Measurements from ENCODE around the gene SERPIND1. TPM values are rescaled to one million over a fixed set of nuclear protein-coding genes. Genes with fewer than 3 reads are reported as not detected.

The SERPIND1 gene, protein sequence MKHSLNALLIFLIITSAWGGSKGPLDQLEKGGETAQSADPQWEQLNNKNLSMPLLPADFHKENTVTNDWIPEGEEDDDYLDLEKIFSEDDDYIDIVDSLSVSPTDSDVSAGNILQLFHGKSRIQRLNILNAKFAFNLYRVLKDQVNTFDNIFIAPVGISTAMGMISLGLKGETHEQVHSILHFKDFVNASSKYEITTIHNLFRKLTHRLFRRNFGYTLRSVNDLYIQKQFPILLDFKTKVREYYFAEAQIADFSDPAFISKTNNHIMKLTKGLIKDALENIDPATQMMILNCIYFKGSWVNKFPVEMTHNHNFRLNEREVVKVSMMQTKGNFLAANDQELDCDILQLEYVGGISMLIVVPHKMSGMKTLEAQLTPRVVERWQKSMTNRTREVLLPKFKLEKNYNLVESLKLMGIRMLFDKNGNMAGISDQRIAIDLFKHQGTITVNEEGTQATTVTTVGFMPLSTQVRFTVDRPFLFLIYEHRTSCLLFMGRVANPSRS
- total RNA-seq (2021; fragmentation: NEBNext Ultra II Directional; extraction: Animal tissue kit (Norgen Biotek cat#: 25700)) (not detected in 2 replicates), polyA plus RNA-seq (2011; rRNA removed) (not detected in 2 replicates), polyA minus RNA-seq (2011; rRNA and poly(A)+ RNA removed) (0.13 TPM in 1 of 2 replicates, not detected in the other)
- polyA plus RNA-seq (2011; cell fraction: cytosol; rRNA removed) = 0.04 TPM
- polyA plus RNA-seq (2011; cell fraction: nucleus; rRNA removed) = not detected
- polyA plus RNA-seq (2012, experiment 1 of 2) = 0.06 to 0.16 TPM in 2 of 4 replicates, not detected in the others
- polyA plus RNA-seq (2012, experiment 2 of 2) = not detected
- 0.02 TPM for polyA plus RNA-seq (2013, experiment 1 of 2)
- not detected for polyA plus RNA-seq (2013, experiment 2 of 2)
- polyA minus RNA-seq (2011; cell fraction: cytosol; rRNA and poly(A)+ RNA removed) = not detected
- not detected for polyA minus RNA-seq (2011; cell fraction: nucleus; rRNA and poly(A)+ RNA removed)
- long read RNA-seq, experiment 1 = 0 reads
- long read RNA-seq, experiment 2 = 0 reads

DNA sequence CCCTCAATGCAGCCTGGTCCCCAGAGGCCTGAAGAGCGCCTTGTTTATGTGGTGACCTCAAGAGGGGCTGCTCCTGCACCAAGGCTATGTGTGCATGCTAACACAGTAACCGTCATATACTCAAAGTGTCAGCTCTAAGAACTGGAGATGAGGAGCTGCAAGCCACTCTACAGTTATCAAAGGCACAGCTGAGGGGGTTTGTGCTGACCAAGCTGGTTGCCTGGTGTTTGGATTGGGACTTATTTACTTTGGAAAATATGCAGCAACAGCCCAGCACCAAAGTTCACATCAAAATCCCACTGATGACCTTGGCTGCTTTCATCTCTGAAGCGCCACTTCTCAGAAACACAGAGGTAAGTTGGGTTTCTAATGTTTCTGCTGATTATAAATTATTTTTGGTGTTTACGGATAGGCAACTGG lies at the start of gene SERPIND1:
Gene SERPIND1, plus strand, starts transcription at position 321 of the 420 bp plus-strand sequence. CDS start 5,200 bp downstream, outside the sequence.
- Histone ChIP-seq H2BK12ac (ENCODE audit: low read depth, low read length) (no peak within 1 kb of the TSS), H2BK5ac (ENCODE audit: low read depth, low read length) (no peak within 1 kb of the TSS), H3K9ac (replicated peaks in 1 of 4; ENCODE audit: extremely low read depth in 1 of 4, low read depth in 3 of 4, low read length in 3 of 4) (no peak within 1 kb of the TSS), H3K23ac (ENCODE audit: insufficient read length) (no peak within 1 kb of the TSS), H3K4me3 (ENCODE audit: extremely low read depth in 1 of 4, insufficient read depth in 2 of 4, low read depth in 3 of 4, low read length in 4 of 4) (no peak within 1 kb of the TSS), H4K5ac (ENCODE audit: insufficient read length, low read depth, low read length) (no peak within 1 kb of the TSS), H3K56ac (replicated peaks; ENCODE audit: insufficient read length, low read depth, low read length) (no peak within 1 kb of the TSS), H3K14ac (ENCODE audit: insufficient read length) (no peak within 1 kb of the TSS), H4K91ac (replicated peaks; ENCODE audit: insufficient read length, low read length) (no peak within 1 kb of the TSS), H3K4ac (replicated peaks; ENCODE audit: insufficient read length, low read depth, low read length) (no peak within 1 kb of the TSS), H3K9me3 (ENCODE audit: insufficient read depth in 2 of 2, low read depth in 1 of 2, low read length in 1 of 2) (no peaks in the 10 kb centered on the region), H3K27ac (ENCODE audit: low read depth, low read length) (no peak within 1 kb of the TSS), H3K23me2 (ENCODE audit: low read depth, low read length) (no peaks in the 10 kb centered on the region), H3K4me1 (replicated peaks in 1 of 4; ENCODE audit: control insufficient read depth in 3 of 4, insufficient read depth in 4 of 4, low read length in 3 of 4) (no peaks in the 10 kb centered on the region), H3K27me3 (replicated peaks in 1 of 4; ENCODE audit: control insufficient read depth in 3 of 4, extremely low read depth in 1 of 4, insufficient read depth in 3 of 4, low read length in 3 of 4) (no peaks in the 10 kb centered on the region), H2AFZ (ENCODE audit: low read length) (no peak within 1 kb of the TSS), H3K18ac (ENCODE audit: extremely low read depth, low read length) (no peak within 1 kb of the TSS), H2BK20ac (ENCODE audit: low read length) (no peak within 1 kb of the TSS), H2BK15ac (ENCODE audit: low read length) (no peak within 1 kb of the TSS), H2AK5ac (ENCODE audit: low read depth, low read length) (no peak within 1 kb of the TSS), H4K20me1 (replicated peaks in 1 of 2; ENCODE audit: control insufficient read depth in 1 of 2, insufficient read depth in 2 of 2, low read length in 2 of 2) (no peaks in the 10 kb centered on the region), H3K36me3 (ENCODE audit: control insufficient read depth in 2 of 4, insufficient read depth in 4 of 4, low read length in 3 of 4) (no peaks in the 10 kb centered on the region), H3K79me2 (ENCODE audit: control insufficient read depth in 1 of 2, insufficient read depth in 2 of 2, low read length in 2 of 2) (no peaks in the 10 kb centered on the region), H4K8ac (ENCODE audit: extremely low read depth, insufficient read depth, low read length) (no peak within 1 kb of the TSS), H3K4me2 (ENCODE audit: insufficient read depth in 1 of 2, low read depth in 2 of 2, low read length in 2 of 2) (no peak within 1 kb of the TSS), H3K79me1 (ENCODE audit: low read depth, low read length) (no peaks in the 10 kb centered on the region), H2BK120ac (replicated peaks; ENCODE audit: low read depth, low read length) (no peak within 1 kb of the TSS)
- no peak for FAIRE-seq
- CTCF ChIA-PET (ENCODE audit: partially characterized antibody) = interaction anchor here (0.5 to 2.4 kb wide), 9 partner anchors 11 to 355 kb away, joined by 3 to 23 read pairs (median 3); no protein-coding TSS in a partner anchor
- TF ChIP-seq CHD2 (IDR thresholded peaks at IDR 0.05; ENCODE audit: low read length) = no peak
- TF ChIP-seq, protein P1, sequence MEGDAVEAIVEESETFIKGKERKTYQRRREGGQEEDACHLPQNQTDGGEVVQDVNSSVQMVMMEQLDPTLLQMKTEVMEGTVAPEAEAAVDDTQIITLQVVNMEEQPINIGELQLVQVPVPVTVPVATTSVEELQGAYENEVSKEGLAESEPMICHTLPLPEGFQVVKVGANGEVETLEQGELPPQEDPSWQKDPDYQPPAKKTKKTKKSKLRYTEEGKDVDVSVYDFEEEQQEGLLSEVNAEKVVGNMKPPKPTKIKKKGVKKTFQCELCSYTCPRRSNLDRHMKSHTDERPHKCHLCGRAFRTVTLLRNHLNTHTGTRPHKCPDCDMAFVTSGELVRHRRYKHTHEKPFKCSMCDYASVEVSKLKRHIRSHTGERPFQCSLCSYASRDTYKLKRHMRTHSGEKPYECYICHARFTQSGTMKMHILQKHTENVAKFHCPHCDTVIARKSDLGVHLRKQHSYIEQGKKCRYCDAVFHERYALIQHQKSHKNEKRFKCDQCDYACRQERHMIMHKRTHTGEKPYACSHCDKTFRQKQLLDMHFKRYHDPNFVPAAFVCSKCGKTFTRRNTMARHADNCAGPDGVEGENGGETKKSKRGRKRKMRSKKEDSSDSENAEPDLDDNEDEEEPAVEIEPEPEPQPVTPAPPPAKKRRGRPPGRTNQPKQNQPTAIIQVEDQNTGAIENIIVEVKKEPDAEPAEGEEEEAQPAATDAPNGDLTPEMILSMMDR (IDR thresholded peaks at IDR 0.05; ENCODE audit: control extremely low read depth in 1 of 3, insufficient read depth in 1 of 3, low read depth in 1 of 3, low read length in 3 of 3) = no peak
- POLR2A ChIA-PET (ENCODE audit: partially characterized antibody) = no interaction called here
- no peak for DNase-seq (ENCODE audit: low read depth in 1 of 2, low spot score in 2 of 2)
- 86% methylated on average over 4 of the region's 4 CpGs; no CpG with 5 or more reads in 1 of the 2 experiments for WGBS, 2 experiments (ENCODE audit: extremely low coverage in 1 of 2, insufficient coverage in 1 of 2, insufficient read length in 1 of 2, insufficient replicate concordance in 2 of 2, low coverage in 1 of 2, low lambda C conversion rate in 2 of 2, missing lambda C conversion rate in 1 of 2)

Measured in H1 (cell line).